GM19324 (cell line): ENCODE measurements around the gene FOXF2.

Source experiments
- ATAC-seq: cut with Tn5 transposase; IDR thresholded peaks from one replicate; pipeline ENCODE4 v1.9.1; 2021; ENCODE audit warnings: mild to moderate bottlenecking, moderate library complexity; ENCODE audit not compliant: unreplicated experiment, low FRiP score

FOXF2 gene

GRCh38 chr6:1390133-1390945, 963 bp downstream of the FOXF2 start:
- ATAC-seq, result no peak

DNA sequence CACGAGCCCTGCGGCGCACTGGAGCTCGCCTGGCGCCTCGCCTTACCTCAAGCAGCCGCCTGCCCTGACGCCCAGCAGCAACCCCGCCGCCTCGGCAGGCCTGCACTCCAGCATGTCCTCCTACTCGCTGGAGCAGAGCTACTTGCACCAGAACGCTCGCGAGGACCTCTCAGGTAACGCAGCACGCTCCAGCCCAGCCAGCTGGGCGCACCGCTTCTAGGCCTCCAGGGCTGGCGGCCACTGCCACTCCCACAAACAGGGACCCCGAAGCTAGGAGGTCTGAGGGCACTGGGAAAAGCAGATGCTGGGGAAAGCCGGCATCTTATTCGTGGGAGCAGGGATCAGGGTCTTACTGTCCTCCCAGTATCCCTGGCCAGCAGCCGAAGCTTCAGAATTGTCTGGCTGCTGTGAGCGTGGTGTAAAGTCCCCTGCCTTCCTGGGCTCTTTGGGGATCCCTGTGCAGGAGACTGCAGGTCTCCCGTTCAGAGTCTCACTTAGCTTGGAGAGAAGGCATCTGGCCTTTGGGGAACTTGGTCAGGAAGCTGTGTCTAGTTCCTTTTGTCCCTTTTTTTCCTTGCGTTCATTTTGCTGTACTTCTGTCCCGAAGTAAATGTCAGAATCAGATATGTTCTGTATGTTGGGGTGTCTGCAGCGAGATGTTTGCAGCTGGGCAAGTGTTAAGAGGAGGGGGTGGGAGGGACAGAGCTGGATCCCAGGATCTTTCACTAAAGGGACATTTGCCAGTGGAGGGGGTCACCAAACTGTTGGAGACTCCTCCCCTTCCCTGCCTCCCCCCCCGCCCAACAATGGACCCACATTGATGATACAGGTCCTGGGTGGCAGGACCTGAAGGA, 1.8 kb downstream of the FOXF2 start:
- no peak for ATAC-seq

- ATAC-seq, result no peak
Observed at GRCh38 chr6:1391800-1392309, 2.5 kb downstream of the FOXF2 start.

DNA sequence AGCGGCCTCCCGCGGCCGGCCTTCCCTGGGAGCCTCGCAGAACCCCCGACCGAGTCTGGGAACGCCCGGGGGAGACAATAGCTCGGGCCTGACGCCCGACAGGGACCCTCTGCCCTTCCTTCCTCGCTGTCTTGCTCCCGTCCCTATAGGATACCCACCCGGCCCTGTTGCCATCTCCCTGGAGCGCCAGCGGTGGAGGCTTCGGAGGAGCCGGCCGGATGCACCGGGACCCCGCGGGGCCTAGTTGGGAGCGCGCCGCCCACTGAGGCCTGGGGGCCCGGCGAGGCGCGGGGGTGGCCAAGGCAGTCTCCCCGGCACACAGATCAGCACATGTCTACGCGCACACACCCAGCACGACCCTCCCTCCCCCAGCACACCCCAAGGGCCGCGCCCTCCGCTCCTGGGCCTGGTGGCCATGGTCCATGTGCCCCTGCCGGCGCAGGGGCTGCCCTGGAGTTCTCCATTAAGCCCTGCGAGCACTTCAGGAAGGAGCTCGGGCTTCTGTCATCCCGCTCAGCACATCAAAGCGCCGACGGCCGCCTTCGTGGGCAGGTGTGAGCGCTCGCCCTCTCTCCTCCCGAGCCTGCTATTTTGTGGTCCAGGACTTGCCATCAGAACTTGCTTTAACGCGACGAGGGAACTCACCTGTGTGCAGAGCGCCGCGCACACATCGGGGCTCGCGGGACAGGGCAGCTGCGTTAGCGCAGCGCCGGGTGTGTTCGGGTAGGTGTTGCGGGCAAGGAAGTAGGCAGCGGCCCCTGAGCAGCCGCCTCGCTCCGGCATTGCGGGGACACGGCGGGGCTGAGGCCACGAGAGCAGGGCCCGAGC, 3.7 kb downstream of the FOXF2 start:
- no peak for ATAC-seq

GRCh38 chr6:1393641-1394283, 4.4 kb downstream of the FOXF2 start:
- no peak for ATAC-seq

- no peak for ATAC-seq
Observed at GRCh38 chr6:1394514-1395463, 5.4 kb downstream of the FOXF2 start.

- ATAC-seq, result no peak
Observed at GRCh38 chr6:1395506-1395905, 6.1 kb downstream of the FOXF2 start.

DNA sequence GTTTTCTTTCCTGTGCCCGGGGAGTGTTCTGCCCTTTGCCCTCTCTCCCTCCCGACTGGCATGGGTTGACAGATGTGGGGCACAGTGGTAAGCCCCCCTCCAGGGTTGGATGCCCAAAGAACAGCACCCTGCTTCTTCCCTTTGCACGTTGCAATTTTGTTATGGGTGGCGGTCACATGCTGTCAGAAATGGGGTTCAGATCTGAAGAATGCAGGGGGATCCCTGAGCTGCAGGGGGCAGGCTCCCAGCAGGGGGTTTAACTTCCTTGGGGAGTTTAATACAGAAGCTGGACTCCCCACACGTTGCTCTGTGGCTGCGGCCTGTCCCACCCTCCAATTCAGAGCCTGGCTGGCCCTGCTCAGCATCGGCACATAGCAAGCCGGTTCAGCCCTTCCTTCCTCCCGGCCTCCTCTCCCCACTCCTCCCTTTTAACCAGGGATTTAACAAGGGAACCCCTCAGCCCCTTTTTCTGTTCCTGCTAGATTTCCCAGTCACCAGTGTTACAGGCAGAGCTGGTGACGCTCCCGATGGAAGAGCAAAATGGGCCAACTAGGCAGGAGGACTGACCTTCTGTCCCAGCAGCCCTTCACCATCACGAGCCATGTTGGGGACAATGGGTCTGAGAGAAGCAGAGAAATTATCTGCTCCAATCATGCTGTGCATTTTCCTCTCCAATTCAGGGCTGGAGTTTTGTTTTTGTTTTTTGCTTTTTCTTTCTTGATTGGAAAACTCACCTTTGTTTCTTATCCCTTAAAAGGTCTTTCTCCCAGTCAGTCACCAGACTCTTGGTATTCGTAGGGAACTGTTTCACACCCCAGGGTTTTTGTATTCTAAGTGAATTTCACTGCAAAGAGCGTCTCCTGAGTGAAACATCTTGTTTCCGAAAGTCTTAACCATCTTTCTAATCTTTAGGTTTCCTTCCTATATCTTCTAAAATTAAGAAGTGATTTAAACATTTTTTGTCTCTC, 6.8 kb downstream of the FOXF2 start:
- ATAC-seq, result no peak

DNA sequence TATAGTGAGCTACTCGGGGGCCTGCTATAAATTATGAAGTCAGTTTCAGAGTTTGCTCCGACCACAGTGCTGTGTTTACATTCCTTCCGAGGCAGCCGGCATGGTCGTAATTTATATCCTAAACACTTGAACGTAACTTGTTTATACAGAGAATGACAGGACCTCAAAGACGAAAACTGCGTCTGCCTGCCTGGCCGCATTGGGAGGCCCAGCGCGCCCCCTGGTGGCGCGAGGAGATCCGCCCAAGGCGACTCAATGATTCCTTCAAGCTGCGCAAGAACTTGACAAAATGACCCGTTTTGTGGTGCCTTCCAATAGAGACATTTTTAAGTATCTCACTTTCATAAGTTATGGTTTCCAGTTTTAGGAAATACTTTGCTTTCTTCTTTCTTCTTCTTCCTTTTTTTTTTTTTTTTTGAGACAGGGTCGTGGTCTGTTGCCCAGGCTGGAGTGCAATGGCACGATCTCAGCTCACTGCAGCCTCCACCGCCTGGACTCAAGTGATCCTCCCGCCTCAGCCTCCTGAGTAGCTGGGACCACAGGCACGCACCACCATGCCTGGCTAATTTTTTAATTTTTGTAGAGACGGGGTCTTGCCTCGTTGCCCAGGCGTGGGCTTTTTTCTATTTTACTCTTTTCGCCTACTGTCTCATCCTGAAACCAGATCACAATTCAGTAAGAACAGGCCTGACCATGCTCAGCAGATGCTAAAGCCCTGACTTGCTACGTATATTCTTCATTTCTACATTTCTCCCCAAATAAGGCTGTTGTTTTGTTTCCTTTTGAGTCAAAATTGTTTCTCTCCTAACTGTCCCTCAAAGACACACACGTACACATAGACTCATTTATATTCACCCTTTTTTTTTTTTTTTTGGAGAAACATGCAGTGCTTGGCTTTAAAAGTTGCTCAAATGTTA, 7.8 kb downstream of the FOXF2 start:
- no peak for ATAC-seq

GRCh38 chr6:1399085-1399780, 9.9 kb downstream of the FOXF2 start:
- ATAC-seq, result no peak

GRCh38 chr6:1400126-1400850, 10.9 kb downstream of the FOXF2 start:
- ATAC-seq, result no peak

GRCh38 chr6:1402369-1402768, 13.0 kb downstream of the FOXF2 start:
- no peak for ATAC-seq

DNA sequence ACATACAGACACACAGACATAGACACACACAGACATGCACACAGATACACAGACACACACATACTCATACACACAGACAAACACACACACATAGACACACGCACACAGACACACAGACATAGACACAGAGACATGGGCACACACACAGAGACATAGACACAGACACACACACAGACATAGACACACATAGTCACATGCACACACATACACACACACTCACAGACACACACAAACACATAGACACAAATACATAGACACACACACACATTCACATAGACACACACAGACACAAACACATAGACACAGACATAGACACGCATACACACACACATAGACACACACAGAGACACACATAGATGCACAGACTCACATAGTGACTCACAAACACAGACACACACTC, 13.5 kb downstream of the FOXF2 start:
- ATAC-seq, result no peak

DNA sequence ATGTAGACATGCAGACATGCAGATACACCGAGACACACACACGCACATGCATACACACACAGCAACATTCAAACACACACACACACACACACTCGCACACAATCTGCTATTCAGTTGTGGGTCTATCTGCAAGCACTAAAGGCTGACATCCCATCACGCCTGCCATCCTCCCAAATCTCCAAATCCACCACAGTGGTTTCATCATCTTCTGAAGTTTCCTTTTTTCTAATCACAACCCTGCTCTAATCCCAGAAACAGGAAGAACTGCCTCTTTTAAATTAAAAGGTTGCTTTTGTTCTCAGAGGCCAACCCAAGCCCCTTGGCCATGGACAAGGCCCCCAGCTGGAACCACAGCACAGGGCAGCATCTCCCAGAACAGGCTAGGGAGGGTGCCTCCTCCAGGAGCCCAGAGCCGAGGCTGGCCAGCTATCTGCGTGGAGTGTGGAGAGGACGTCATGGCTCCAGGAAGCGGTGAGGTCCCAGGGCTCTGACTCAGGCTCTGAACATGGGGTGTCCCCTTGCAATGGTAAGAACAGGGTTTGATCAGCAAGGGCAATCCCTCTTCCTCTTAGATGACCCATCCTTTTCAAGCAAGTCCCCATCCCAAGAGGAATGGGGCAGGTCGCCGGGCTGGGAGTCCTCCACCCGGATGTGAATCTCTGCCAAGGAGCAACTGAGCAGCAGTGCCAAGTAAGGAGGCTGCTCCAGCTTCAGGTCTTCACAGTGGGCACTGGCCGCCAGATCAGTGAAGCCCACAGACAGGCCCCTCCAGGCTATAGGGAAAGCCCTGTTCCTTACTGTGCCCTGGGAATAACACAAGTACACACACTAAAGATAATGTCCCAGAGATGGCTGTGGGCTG, 14.7 kb downstream of the FOXF2 start:
- no peak for ATAC-seq

- no peak for ATAC-seq
Observed at GRCh38 chr6:1404713-1405098, 15.3 kb downstream of the FOXF2 start.
